WTC11 (cell line): ENCODE measurements around the gene ZMIZ2. TPM values are rescaled to one million over a fixed set of nuclear protein-coding genes. Genes with fewer than 3 reads are reported as not detected.
A peak's percentile ranks its signal among the peaks of the same experiment; 100 is the strongest.

ENCODE experiments used
- ATAC-seq: fragments of 200-7000 bp; cut with Tn5 transposase; 2 replicates; pipeline ENCODE4 v1.10.0; 2021; ENCODE audit warnings: mild to moderate bottlenecking, moderate library complexity
- CTCF ChIA-PET: fragments of 300-600 bp; sonication (Branson Sonifier 250); formaldehyde crosslinking; loops from one replicate; lab custom pipeline; 2021; ENCODE audit warnings: antibody characterized with exemption; lab: Charles Lee
- POLR2A ChIA-PET: fragments of 350-600 bp; sonication (Branson Sonifier 250); formaldehyde crosslinking; loops from one replicate; lab custom pipeline; 2021; ENCODE audit warnings: antibody characterized with exemption; lab: Charles Lee
- DNase-seq: peaks from one replicate; pipeline ENCODE4 v3.0.0; 2021; ENCODE audit warnings: low spot score
- H3K27ac Mint-ChIP-seq: 2 replicates; pipeline ENCODE4 v1.8.0; 2021; ENCODE audit warnings: mixed read lengths
- H3K27me3 Mint-ChIP-seq: 2 replicates; pipeline ENCODE4 v1.8.0; 2021; ENCODE audit warnings: low read depth, mild to moderate bottlenecking, moderate library complexity, mixed read lengths
- H3K36me3 Mint-ChIP-seq: 2 replicates; pipeline ENCODE4 v1.8.0; 2021; ENCODE audit warnings: mixed read lengths
- H3K4me1 Mint-ChIP-seq: 2 replicates; pipeline ENCODE4 v1.8.0; 2022; ENCODE audit warnings: mixed read lengths
- H3K4me3 Mint-ChIP-seq: 2 replicates; pipeline ENCODE4 v1.8.0; 2021; ENCODE audit warnings: mild to moderate bottlenecking, moderate library complexity, mixed read lengths
- H3K9me3 Mint-ChIP-seq: 2 replicates; pipeline ENCODE4 v1.8.0; 2021; ENCODE audit warnings: mixed read lengths
- CREB1 ChIP-seq: sonication (generic); formaldehyde crosslinking; IDR thresholded peaks from 2 replicates; pipeline ENCODE4 v1.8.0; 2023; ENCODE audit warnings: mild to moderate bottlenecking, missing genetic modification reagents
- GRHL2 ChIP-seq: fragments of 250-450 bp; sonication (Bioruptor Pico); IDR thresholded peaks from 2 replicates; pipeline ENCODE4 v1.8.0; 2022; ENCODE audit warnings: mild to moderate bottlenecking, moderate library complexity; ENCODE audit not compliant: insufficient replicate concordance, severe bottlenecking
- GTF2I ChIP-seq: fragments of 250-450 bp; sonication (Bioruptor Pico); conservative IDR thresholded peaks from 2 replicates; pipeline ENCODE4 v1.4.0; 2021; ENCODE audit warnings: mild to moderate bottlenecking
- JAZF1 ChIP-seq: fragments of 250-450 bp; sonication (Bioruptor Pico); IDR thresholded peaks from 2 replicates; pipeline ENCODE4 v1.9.0; 2021; ENCODE audit warnings: moderate library complexity, mild to moderate bottlenecking, inconsistent platforms
- JUN ChIP-seq: sonication (generic); formaldehyde crosslinking; IDR thresholded peaks from 2 replicates; pipeline ENCODE4 v1.8.0; 2023; ENCODE audit warnings: mild to moderate bottlenecking, missing genetic modification reagents
- NFYB ChIP-seq: sonication (generic); formaldehyde crosslinking; conservative IDR thresholded peaks from 2 replicates; pipeline ENCODE4 v1.8.0; 2022; ENCODE audit warnings: low read depth, missing genetic modification reagents
- NR1H2 ChIP-seq: sonication (generic); formaldehyde crosslinking; IDR thresholded peaks from 2 replicates; pipeline ENCODE4 v1.9.0; 2021; ENCODE audit warnings: mild to moderate bottlenecking, moderate library complexity, missing genetic modification reagents
- RELA ChIP-seq: sonication (generic); formaldehyde crosslinking; IDR thresholded peaks from 2 replicates; pipeline ENCODE4 v1.8.1; 2022; ENCODE audit warnings: missing genetic modification reagents, mild to moderate bottlenecking, borderline replicate concordance
- SMAD3 ChIP-seq: sonication (generic); formaldehyde crosslinking; IDR thresholded peaks from 2 replicates; pipeline ENCODE4 v1.8.0; 2022; ENCODE audit warnings: missing genetic modification reagents, mild to moderate bottlenecking, borderline replicate concordance
- SP1 ChIP-seq: sonication (generic); formaldehyde crosslinking; conservative IDR thresholded peaks from 2 replicates; pipeline ENCODE4 v1.8.1; 2022; ENCODE audit warnings: missing genetic modification reagents
- TP53 ChIP-seq: sonication (generic); formaldehyde crosslinking; IDR thresholded peaks from 2 replicates; pipeline ENCODE4 v1.8.1; 2023; ENCODE audit warnings: mild to moderate bottlenecking, missing genetic modification reagents
- ZBTB21 ChIP-seq: sonication (generic); formaldehyde crosslinking; IDR thresholded peaks from 2 replicates; pipeline ENCODE4 v1.8.1; 2023; ENCODE audit warnings: mild to moderate bottlenecking, missing genetic modification reagents, borderline replicate concordance
- ZNF317 ChIP-seq: sonication (generic); formaldehyde crosslinking; IDR thresholded peaks from 2 replicates; pipeline ENCODE4 v1.8.1; 2023; ENCODE audit warnings: low read depth, mild to moderate bottlenecking, moderate library complexity, missing genetic modification reagents, borderline replicate concordance
- ZNF396 ChIP-seq: fragments of 250-450 bp; sonication (Bioruptor Pico); IDR thresholded peaks from 2 replicates; pipeline ENCODE4 v1.8.0; 2021; ENCODE audit warnings: mild to moderate bottlenecking, moderate library complexity, borderline replicate concordance
- total RNA-seq: library from RNA; stranded (reverse); gene quantifications from 3 replicates; pipeline ENCODE4 v1.2.3, GENCODE V29; 2021
- TF ChIP-seq, protein P1 (sequence below): sonication (generic); formaldehyde crosslinking; IDR thresholded peaks from 2 replicates; pipeline ENCODE4 v1.8.1; 2023; ENCODE audit warnings: mild to moderate bottlenecking, missing genetic modification reagents, moderate library complexity
- TF ChIP-seq, protein P2 (sequence below): sonication (generic); formaldehyde crosslinking; IDR thresholded peaks from 2 replicates; pipeline ENCODE4 v1.8.0; 2022; ENCODE audit warnings: mild to moderate bottlenecking, missing genetic modification reagents
- TF ChIP-seq, protein P3 (sequence below): sonication (generic); formaldehyde crosslinking; IDR thresholded peaks from 2 replicates; pipeline ENCODE4 v1.8.0; 2022; ENCODE audit warnings: mild to moderate bottlenecking, missing genetic modification reagents
- TF ChIP-seq, protein P4 (sequence below): sonication (generic); formaldehyde crosslinking; IDR thresholded peaks from 2 replicates; pipeline ENCODE4 v1.8.0; 2023; ENCODE audit warnings: missing genetic modification reagents, mild to moderate bottlenecking, borderline replicate concordance
- TF ChIP-seq, protein P5 (sequence below): sonication (generic); formaldehyde crosslinking; IDR thresholded peaks from 2 replicates; pipeline ENCODE4 v1.8.1; 2022; ENCODE audit warnings: low read depth, missing genetic modification reagents, borderline replicate concordance
- TF ChIP-seq, protein P6 (sequence below): fragments of 250-450 bp; sonication (Bioruptor Pico); IDR thresholded peaks from 2 replicates; pipeline ENCODE4 v1.9.0; 2021; ENCODE audit warnings: mild to moderate bottlenecking
- TF ChIP-seq, protein P7 (sequence below): fragments of 250-450 bp; sonication (Bioruptor Pico); IDR thresholded peaks from 2 replicates; pipeline ENCODE4 v1.9.0; 2021; ENCODE audit warnings: moderate library complexity, mild to moderate bottlenecking, inconsistent platforms, borderline replicate concordance

ZMIZ2 gene
- total RNA-seq, 1 experiment from 2014 or later, result 102 TPM

DNA sequence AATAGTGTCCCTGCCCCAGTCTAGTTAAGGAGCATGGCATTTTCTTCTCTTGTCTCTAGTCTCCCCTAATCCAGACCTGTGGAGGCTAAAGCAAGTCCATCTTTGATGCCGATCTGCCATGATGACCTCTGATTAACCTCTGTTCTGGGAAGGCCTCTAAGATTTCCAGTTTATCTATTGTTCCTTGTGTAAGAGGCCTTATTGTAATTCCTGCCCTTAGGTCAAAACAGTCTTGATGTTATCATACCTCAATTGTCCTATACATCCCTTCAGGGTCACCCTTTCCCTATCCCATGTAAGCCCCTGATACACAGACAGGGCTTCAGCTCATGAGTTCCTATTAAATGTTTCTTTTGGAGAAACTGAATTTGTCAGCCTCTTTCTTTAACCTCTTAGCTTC lies 4.9 kb upstream of the ZMIZ2 start (continued):
- TF ChIP-seq, protein P1, sequence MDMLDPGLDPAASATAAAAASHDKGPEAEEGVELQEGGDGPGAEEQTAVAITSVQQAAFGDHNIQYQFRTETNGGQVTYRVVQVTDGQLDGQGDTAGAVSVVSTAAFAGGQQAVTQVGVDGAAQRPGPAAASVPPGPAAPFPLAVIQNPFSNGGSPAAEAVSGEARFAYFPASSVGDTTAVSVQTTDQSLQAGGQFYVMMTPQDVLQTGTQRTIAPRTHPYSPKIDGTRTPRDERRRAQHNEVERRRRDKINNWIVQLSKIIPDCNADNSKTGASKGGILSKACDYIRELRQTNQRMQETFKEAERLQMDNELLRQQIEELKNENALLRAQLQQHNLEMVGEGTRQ (CRISPR knock-in tag), result no peak
- no peak for TF ChIP-seq SP1
- no peak for TF ChIP-seq CREB1
- TF ChIP-seq GTF2I, result no peak
- TF ChIP-seq, all 79 proteins: peak for 0

DNA sequence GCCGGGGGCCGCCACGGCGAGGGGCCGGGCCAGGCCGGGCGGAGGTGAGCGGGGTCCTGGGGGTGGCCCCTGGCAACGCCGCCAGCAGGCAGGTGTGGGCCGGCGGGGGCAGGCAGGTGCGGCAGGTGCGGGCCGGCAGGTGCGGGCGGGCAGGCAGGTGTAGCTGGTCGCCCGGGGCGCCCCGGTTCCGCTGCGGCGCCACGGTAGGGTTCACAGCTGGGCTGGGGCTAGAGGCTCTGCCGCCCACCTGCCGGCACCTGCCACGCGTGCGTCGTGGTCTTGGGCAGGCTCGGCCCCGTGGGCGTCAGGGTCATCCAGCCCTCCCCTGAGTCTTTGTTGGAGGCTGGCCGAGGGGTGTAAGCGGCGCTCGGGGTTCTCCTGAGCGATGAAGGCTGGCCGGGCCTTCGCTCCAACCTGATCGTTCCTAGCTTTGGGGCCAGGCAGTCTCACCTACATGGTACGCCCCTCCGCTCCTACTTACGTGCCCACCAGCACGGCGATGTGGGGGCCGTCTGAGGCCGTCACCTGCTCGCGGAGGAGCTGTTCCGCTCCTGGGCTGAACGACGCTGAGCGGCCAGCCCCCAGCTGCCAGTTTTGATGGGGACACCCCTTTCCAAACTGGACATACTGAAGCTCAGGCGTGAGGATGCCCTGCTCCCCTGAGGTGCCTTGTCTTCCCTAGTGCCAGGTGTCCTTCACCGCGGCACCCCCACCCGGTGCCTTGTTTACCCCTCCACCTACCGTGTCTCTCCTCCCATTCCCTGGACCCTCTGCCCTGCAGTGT lies 493 bp downstream of the ZMIZ2 start:
- Mint-ChIP-seq H3K9me3 (no peaks in the 10 kb centered on the region), H3K4me3 (peak overlapping the region; percentile 89), H3K4me1 (peaks cover 36% of the 10 kb centered on the region), H3K27me3 (no peaks in the 10 kb centered on the region; the same call in 1 of the 2 replicates), H3K27ac (peak overlapping the region; percentile 54), H3K36me3 (peaks cover 12% of the 10 kb centered on the region)
- ChIA-PET POLR2A (interaction anchor here (0.5 to 1.5 kb wide), 5 partner anchors 34 to 128 kb away, joined by 3 to 5 read pairs (median 4); partner anchors contain the start of gene H2AZ2), CTCF (interaction anchor here (2.0 kb wide), 1 partner anchor 99 kb away, joined by 8 read pairs; the partner anchor contains the start of gene H2AZ2)
- DNase-seq (no peak), ATAC-seq (peak; percentile 12)
- no peak for TF ChIP-seq SMAD3 (CRISPR knock-in tag)
- TF ChIP-seq NR1H2 (CRISPR knock-in tag), result no peak
- no peak for TF ChIP-seq JAZF1 (CRISPR knock-in tag)
- TF ChIP-seq JUN, result peak; percentile 6; the same call in 1 of the 2 replicates
- TF ChIP-seq TP53 (CRISPR knock-in tag), result 0 out of 2 replicates have a peak, but pooled peaks have one; percentile 2
- no peak for TF ChIP-seq GRHL2 (CRISPR knock-in tag)
- TF ChIP-seq, protein P2, sequence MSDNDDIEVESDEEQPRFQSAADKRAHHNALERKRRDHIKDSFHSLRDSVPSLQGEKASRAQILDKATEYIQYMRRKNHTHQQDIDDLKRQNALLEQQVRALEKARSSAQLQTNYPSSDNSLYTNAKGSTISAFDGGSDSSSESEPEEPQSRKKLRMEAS (CRISPR knock-in tag), result peak; percentile 17; the same call in 1 of the 2 replicates
- TF ChIP-seq, protein P3, sequence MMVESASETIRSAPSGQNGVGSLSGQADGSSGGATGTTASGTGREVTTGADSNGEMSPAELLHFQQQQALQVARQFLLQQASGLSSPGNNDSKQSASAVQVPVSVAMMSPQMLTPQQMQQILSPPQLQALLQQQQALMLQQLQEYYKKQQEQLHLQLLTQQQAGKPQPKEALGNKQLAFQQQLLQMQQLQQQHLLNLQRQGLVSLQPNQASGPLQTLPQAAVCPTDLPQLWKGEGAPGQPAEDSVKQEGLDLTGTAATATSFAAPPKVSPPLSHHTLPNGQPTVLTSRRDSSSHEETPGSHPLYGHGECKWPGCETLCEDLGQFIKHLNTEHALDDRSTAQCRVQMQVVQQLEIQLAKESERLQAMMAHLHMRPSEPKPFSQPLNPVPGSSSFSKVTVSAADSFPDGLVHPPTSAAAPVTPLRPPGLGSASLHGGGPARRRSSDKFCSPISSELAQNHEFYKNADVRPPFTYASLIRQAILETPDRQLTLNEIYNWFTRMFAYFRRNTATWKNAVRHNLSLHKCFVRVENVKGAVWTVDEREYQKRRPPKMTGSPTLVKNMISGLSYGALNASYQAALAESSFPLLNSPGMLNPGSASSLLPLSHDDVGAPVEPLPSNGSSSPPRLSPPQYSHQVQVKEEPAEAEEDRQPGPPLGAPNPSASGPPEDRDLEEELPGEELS, result 0 out of 2 replicates have a peak, but pooled peaks have one; percentile 18
- TF ChIP-seq, protein P4, sequence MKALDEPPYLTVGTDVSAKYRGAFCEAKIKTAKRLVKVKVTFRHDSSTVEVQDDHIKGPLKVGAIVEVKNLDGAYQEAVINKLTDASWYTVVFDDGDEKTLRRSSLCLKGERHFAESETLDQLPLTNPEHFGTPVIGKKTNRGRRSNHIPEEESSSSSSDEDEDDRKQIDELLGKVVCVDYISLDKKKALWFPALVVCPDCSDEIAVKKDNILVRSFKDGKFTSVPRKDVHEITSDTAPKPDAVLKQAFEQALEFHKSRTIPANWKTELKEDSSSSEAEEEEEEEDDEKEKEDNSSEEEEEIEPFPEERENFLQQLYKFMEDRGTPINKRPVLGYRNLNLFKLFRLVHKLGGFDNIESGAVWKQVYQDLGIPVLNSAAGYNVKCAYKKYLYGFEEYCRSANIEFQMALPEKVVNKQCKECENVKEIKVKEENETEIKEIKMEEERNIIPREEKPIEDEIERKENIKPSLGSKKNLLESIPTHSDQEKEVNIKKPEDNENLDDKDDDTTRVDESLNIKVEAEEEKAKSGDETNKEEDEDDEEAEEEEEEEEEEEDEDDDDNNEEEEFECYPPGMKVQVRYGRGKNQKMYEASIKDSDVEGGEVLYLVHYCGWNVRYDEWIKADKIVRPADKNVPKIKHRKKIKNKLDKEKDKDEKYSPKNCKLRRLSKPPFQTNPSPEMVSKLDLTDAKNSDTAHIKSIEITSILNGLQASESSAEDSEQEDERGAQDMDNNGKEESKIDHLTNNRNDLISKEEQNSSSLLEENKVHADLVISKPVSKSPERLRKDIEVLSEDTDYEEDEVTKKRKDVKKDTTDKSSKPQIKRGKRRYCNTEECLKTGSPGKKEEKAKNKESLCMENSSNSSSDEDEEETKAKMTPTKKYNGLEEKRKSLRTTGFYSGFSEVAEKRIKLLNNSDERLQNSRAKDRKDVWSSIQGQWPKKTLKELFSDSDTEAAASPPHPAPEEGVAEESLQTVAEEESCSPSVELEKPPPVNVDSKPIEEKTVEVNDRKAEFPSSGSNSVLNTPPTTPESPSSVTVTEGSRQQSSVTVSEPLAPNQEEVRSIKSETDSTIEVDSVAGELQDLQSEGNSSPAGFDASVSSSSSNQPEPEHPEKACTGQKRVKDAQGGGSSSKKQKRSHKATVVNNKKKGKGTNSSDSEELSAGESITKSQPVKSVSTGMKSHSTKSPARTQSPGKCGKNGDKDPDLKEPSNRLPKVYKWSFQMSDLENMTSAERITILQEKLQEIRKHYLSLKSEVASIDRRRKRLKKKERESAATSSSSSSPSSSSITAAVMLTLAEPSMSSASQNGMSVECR (CRISPR knock-in tag), result 0 out of 2 replicates have a peak, but pooled peaks have one; percentile 30
- no peak for TF ChIP-seq ZNF396 (CRISPR knock-in tag)
- no peak for TF ChIP-seq ZNF317
- no peak for TF ChIP-seq RELA (CRISPR knock-in tag)
- no peak for TF ChIP-seq NFYB (CRISPR knock-in tag)
- TF ChIP-seq, protein P5, sequence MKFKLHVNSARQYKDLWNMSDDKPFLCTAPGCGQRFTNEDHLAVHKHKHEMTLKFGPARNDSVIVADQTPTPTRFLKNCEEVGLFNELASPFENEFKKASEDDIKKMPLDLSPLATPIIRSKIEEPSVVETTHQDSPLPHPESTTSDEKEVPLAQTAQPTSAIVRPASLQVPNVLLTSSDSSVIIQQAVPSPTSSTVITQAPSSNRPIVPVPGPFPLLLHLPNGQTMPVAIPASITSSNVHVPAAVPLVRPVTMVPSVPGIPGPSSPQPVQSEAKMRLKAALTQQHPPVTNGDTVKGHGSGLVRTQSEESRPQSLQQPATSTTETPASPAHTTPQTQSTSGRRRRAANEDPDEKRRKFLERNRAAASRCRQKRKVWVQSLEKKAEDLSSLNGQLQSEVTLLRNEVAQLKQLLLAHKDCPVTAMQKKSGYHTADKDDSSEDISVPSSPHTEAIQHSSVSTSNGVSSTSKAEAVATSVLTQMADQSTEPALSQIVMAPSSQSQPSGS (CRISPR knock-in tag), result no peak
- TF ChIP-seq ZBTB21 (CRISPR knock-in tag), result no peak
- TF ChIP-seq, protein P6, sequence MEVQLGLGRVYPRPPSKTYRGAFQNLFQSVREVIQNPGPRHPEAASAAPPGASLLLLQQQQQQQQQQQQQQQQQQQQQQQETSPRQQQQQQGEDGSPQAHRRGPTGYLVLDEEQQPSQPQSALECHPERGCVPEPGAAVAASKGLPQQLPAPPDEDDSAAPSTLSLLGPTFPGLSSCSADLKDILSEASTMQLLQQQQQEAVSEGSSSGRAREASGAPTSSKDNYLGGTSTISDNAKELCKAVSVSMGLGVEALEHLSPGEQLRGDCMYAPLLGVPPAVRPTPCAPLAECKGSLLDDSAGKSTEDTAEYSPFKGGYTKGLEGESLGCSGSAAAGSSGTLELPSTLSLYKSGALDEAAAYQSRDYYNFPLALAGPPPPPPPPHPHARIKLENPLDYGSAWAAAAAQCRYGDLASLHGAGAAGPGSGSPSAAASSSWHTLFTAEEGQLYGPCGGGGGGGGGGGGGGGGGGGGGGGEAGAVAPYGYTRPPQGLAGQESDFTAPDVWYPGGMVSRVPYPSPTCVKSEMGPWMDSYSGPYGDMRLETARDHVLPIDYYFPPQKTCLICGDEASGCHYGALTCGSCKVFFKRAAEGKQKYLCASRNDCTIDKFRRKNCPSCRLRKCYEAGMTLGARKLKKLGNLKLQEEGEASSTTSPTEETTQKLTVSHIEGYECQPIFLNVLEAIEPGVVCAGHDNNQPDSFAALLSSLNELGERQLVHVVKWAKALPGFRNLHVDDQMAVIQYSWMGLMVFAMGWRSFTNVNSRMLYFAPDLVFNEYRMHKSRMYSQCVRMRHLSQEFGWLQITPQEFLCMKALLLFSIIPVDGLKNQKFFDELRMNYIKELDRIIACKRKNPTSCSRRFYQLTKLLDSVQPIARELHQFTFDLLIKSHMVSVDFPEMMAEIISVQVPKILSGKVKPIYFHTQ, result no peak
- TF ChIP-seq, protein P7, sequence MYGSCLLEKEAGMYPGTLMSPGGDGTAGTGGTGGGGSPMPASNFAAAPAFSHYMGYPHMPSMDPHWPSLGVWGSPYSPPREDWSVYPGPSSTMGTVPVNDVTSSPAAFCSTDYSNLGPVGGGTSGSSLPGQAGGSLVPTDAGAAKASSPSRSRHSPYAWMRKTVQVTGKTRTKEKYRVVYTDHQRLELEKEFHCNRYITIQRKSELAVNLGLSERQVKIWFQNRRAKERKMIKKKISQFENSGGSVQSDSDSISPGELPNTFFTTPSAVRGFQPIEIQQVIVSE, result no peak
